Stimulated activated naive B cell treated with anti-CD40 and anti-IgM and Interleukin-4, amounts not matched to agents 10 μg/mL and 1 μg/mL and 100 μg/mL, for 72 hours (primary cell): ENCODE data around the gene PRR20B.
"Not testable (repeated sequence)": the region's sequence is repeated elsewhere in the genome, so short reads cannot be mapped to it uniquely, and the experiment has no call there.

Experiments
- ATAC-seq, 2 donors: fragments of 150-1000 bp; cut with Tn5 transposase; replicated peaks; 2 replicates each; pipeline ENCODE4 v1.10.0; 2021; ENCODE audit warnings: moderate library complexity in 1 of 2
- DNase-seq: peaks from one replicate; pipeline ENCODE4 v3.0.0; 2021
- H3K27ac Mint-ChIP-seq: one replicate; pipeline ENCODE4 v1.8.0; 2022; ENCODE audit warnings: mild to moderate bottlenecking, mixed read lengths
- H3K27me3 Mint-ChIP-seq, 2 donors: one replicate each; pipeline ENCODE4 v1.8.0; 2022; ENCODE audit warnings: mixed read lengths in 2 of 2
- H3K36me3 Mint-ChIP-seq, 2 donors: one replicate each; pipeline ENCODE4 v1.8.0; 2022; ENCODE audit warnings: mixed read lengths in 2 of 2, mild to moderate bottlenecking in 1 of 2
- H3K4me1 Mint-ChIP-seq, 2 donors: one replicate each; pipeline ENCODE4 v1.8.0; 2022; ENCODE audit warnings: mixed read lengths in 2 of 2, mild to moderate bottlenecking in 1 of 2
- H3K4me3 Mint-ChIP-seq, 2 donors: one replicate each; pipeline ENCODE4 v1.8.0; 2022; ENCODE audit warnings: mild to moderate bottlenecking in 2 of 2, mixed read lengths in 2 of 2, moderate library complexity in 1 of 2
- H3K9me3 Mint-ChIP-seq, 2 donors: one replicate each; pipeline ENCODE4 v1.8.0; 2022; ENCODE audit warnings: mixed read lengths in 2 of 2, mild to moderate bottlenecking in 1 of 2

The PRR20B gene

GRCh38 chr13:57147188-57147587, at the start of gene PRR20B:
Gene PRR20B (plus strand): TSS chr13:57147488. CDS start chr13:57147875, 387 bp downstream.
- H3K4me3 Mint-ChIP-seq, H3K27me3 Mint-ChIP-seq, DNase-seq, H3K9me3 Mint-ChIP-seq, ATAC-seq, H3K4me1 Mint-ChIP-seq, H3K36me3 Mint-ChIP-seq, H3K27ac Mint-ChIP-seq: not testable (repeated sequence)

GRCh38 chr13:57114945-57115344, 32.3 kb upstream of the PRR20B start:
- peaks cover 3 to 14% of the 10 kb centered on the region in 2 donors for H3K9me3 Mint-ChIP-seq
- H3K27ac Mint-ChIP-seq: no peak overlapping the region
- H3K27me3 Mint-ChIP-seq: no peaks in the 10 kb centered on the region
- no peak for DNase-seq
- no peak overlapping the region for H3K4me3 Mint-ChIP-seq
- H3K36me3 Mint-ChIP-seq: no peaks in the 10 kb centered on the region
- no peak for ATAC-seq
- H3K4me1 Mint-ChIP-seq: no peaks in the 10 kb centered on the region

GRCh38 chr13:57123681-57124080, 23.6 kb upstream of the PRR20B start:
- Mint-ChIP-seq H3K9me3 (peaks cover 0 to 2% of the 10 kb centered on the region in 2 donors), H3K4me1 (no peaks in the 10 kb centered on the region), H3K4me3 (no peak overlapping the region), H3K27me3 (no peaks in the 10 kb centered on the region), H3K36me3 (no peaks in the 10 kb centered on the region), H3K27ac (no peak overlapping the region)
- DNase-seq (no peak), ATAC-seq (no peak)

- Mint-ChIP-seq H3K36me3 (no peaks in the 10 kb centered on the region), H3K9me3 (peaks cover 0 to 2% of the 10 kb centered on the region in 2 donors), H3K4me3 (no peak overlapping the region), H3K4me1 (no peaks in the 10 kb centered on the region), H3K27ac (no peak overlapping the region), H3K27me3 (no peaks in the 10 kb centered on the region)
- no peak for ATAC-seq
- DNase-seq: no peak
These were observed 18.4 kb upstream of the PRR20B start for GRCh38 chr13:57128909-57129308.

- no peak for ATAC-seq
- H3K27ac Mint-ChIP-seq: no peak overlapping the region
- no peaks in the 10 kb centered on the region for H3K36me3 Mint-ChIP-seq
- DNase-seq: no peak
- H3K9me3 Mint-ChIP-seq: peaks cover 0 to 1% of the 10 kb centered on the region in 2 donors
- no peaks in the 10 kb centered on the region for H3K4me1 Mint-ChIP-seq
- no peak overlapping the region for H3K4me3 Mint-ChIP-seq
- H3K27me3 Mint-ChIP-seq: no peaks in the 10 kb centered on the region
These were observed 11.2 kb upstream of the PRR20B start for GRCh38 chr13:57136093-57136492.

- Mint-ChIP-seq H3K9me3 (peaks cover 0 to 1% of the 10 kb centered on the region in 2 donors), H3K27ac (no peak overlapping the region), H3K36me3 (no peaks in the 10 kb centered on the region), H3K4me1 (no peaks in the 10 kb centered on the region), H3K27me3 (no peaks in the 10 kb centered on the region), H3K4me3 (no peak overlapping the region)
- DNase-seq (no peak), ATAC-seq (no peak)
These were observed 9.7 kb upstream of the PRR20B start for GRCh38 chr13:57137585-57137984.

- ATAC-seq: no peak
- no peaks in the 10 kb centered on the region for H3K27me3 Mint-ChIP-seq
- no peak for DNase-seq
These were observed 8.3 kb upstream of the PRR20B start for GRCh38 chr13:57138988-57139387.

GRCh38 chr13:57139781-57140180, 7.5 kb upstream of the PRR20B start:
- not testable (repeated sequence) for H3K27me3 Mint-ChIP-seq, H3K9me3 Mint-ChIP-seq, H3K4me1 Mint-ChIP-seq, H3K36me3 Mint-ChIP-seq, ATAC-seq, DNase-seq, H3K27ac Mint-ChIP-seq, H3K4me3 Mint-ChIP-seq

More at GRCh38 chr13:57138988-57139387, 8.3 kb upstream of the PRR20B start:
- no peak overlapping the region for H3K4me3 Mint-ChIP-seq
- peaks cover 0 to 1% of the 10 kb centered on the region in 2 donors for H3K9me3 Mint-ChIP-seq
- H3K36me3 Mint-ChIP-seq: no peaks in the 10 kb centered on the region
- H3K27ac Mint-ChIP-seq: no peak overlapping the region
- no peaks in the 10 kb centered on the region for H3K4me1 Mint-ChIP-seq

- not testable (repeated sequence) for DNase-seq, ATAC-seq, H3K27me3 Mint-ChIP-seq, H3K36me3 Mint-ChIP-seq, H3K27ac Mint-ChIP-seq, H3K4me3 Mint-ChIP-seq, H3K4me1 Mint-ChIP-seq, H3K9me3 Mint-ChIP-seq
These were observed 6.9 kb upstream of the PRR20B start, which contains the start of gene PRR20A for GRCh38 chr13:57140235-57140968. Gene PRR20A (plus strand): TSS chr13:57140918. CDS start chr13:57141305, 387 bp downstream.

- not testable (repeated sequence) for H3K4me3 Mint-ChIP-seq, H3K36me3 Mint-ChIP-seq, H3K4me1 Mint-ChIP-seq, H3K27ac Mint-ChIP-seq, H3K9me3 Mint-ChIP-seq, H3K27me3 Mint-ChIP-seq, DNase-seq, ATAC-seq
These were observed 818 bp downstream of the PRR20B start for GRCh38 chr13:57148106-57148505.

- H3K4me3 Mint-ChIP-seq, ATAC-seq, DNase-seq, H3K9me3 Mint-ChIP-seq, H3K36me3 Mint-ChIP-seq, H3K27ac Mint-ChIP-seq, H3K27me3 Mint-ChIP-seq, H3K4me1 Mint-ChIP-seq: not testable (repeated sequence)
These were observed 6.5 kb downstream of the PRR20B start, which contains the start of gene PRR20C for GRCh38 chr13:57153761-57154160. Gene PRR20C (plus strand): TSS chr13:57154061. CDS start chr13:57154448, 387 bp downstream.

- ATAC-seq, H3K4me3 Mint-ChIP-seq, H3K36me3 Mint-ChIP-seq, DNase-seq, H3K27me3 Mint-ChIP-seq, H3K27ac Mint-ChIP-seq, H3K4me1 Mint-ChIP-seq, H3K9me3 Mint-ChIP-seq: not testable (repeated sequence)
These were observed 13.0 kb downstream of the PRR20B start, which contains the start of gene PRR20D for GRCh38 chr13:57160332-57160731. Gene PRR20D (plus strand): TSS chr13:57160632. CDS start chr13:57161019, 387 bp downstream.

GRCh38 chr13:57166897-57167296, 19.6 kb downstream of the PRR20B start, which contains the start of gene PRR20E:
Gene PRR20E (plus strand): TSS chr13:57167197. CDS start chr13:57167584, 387 bp downstream.
- not testable (repeated sequence) for H3K27me3 Mint-ChIP-seq, H3K36me3 Mint-ChIP-seq, H3K27ac Mint-ChIP-seq, H3K9me3 Mint-ChIP-seq, ATAC-seq, H3K4me3 Mint-ChIP-seq, DNase-seq, H3K4me1 Mint-ChIP-seq

- ATAC-seq: no peak
- peaks cover 0 to 2% of the 10 kb centered on the region in 2 donors for H3K9me3 Mint-ChIP-seq
- no peaks in the 10 kb centered on the region for H3K4me1 Mint-ChIP-seq
- H3K27ac Mint-ChIP-seq: no peak overlapping the region
- no peak overlapping the region for H3K4me3 Mint-ChIP-seq
- H3K36me3 Mint-ChIP-seq: no peaks in the 10 kb centered on the region
- no peaks in the 10 kb centered on the region for H3K27me3 Mint-ChIP-seq
- DNase-seq: no peak
These were observed 44.4 kb downstream of the PRR20B start for GRCh38 chr13:57191667-57192066.
